Keratinocyte (primary cell): Measurements from ENCODE around the gene ADAM30. TPM values are rescaled to one million over a fixed set of nuclear protein-coding genes. Genes with fewer than 3 reads are reported as not detected.

Source experiments
- DNase-seq: peaks from one replicate; pipeline ENCODE4 v3.0.0-alpha.2; 2011; ENCODE audit warnings: low read depth, missing footprints, low spot score
- FAIRE-seq: peaks from 2 replicates; lab custom pipeline; 2011; peaks lifted over from hg19 to GRCh38; lab: Jason Lieb, UNC
- H2AFZ ChIP-seq: 2 replicates; pipeline ENCODE4 v1.6.0; 2012; ENCODE audit warnings: low read length, control low read depth, inconsistent platforms; ENCODE audit not compliant: control insufficient read depth
- H3K27ac ChIP-seq: 2 replicates; pipeline ENCODE4 v1.5.1; 2011; ENCODE audit warnings: low read length; ENCODE audit not compliant: control insufficient read depth, insufficient read depth
- H3K27me3 ChIP-seq: 3 replicates; pipeline ENCODE4 v1.6.0; 2011; ENCODE audit warnings: low read length; ENCODE audit not compliant: control insufficient read depth, insufficient read depth; ENCODE audit errors: extremely low read depth
- H3K36me3 ChIP-seq, 2 experiments: 2 replicates in 1 of 2; 3 replicates in 1 of 2; pipeline ENCODE4 v1.5.1; 2011; ENCODE audit warnings: low read length in 2 of 2, mild to moderate bottlenecking in 1 of 2; ENCODE audit not compliant: control insufficient read depth in 2 of 2, insufficient read depth in 2 of 2; ENCODE audit errors: extremely low read depth in 1 of 2
- H3K4me1 ChIP-seq: 3 replicates; pipeline ENCODE4 v1.5.1; 2011; ENCODE audit warnings: low read length; ENCODE audit not compliant: control insufficient read depth, insufficient read depth; ENCODE audit errors: extremely low read depth
- H3K4me2 ChIP-seq: 3 replicates; pipeline ENCODE4 v1.6.0; 2011; ENCODE audit warnings: low read depth, low read length; ENCODE audit not compliant: control insufficient read depth, insufficient read depth; ENCODE audit errors: extremely low read depth
- H3K4me3 ChIP-seq, 3 experiments: fragments of 200-600 bp in 1 of 3; sonication (generic) in 1 of 3; 2 replicates in 2 of 3; 3 replicates in 1 of 3; pipeline ENCODE4 v1.5.1; 2011 to 2016; ENCODE audit warnings: low read length in 3 of 3, mild to moderate bottlenecking in 3 of 3, control low read depth in 2 of 3, inconsistent platforms in 1 of 3, low read depth in 1 of 3, mixed read lengths in 1 of 3, mixed run types in 1 of 3, moderate library complexity in 1 of 3; ENCODE audit not compliant: control insufficient read depth in 2 of 3, insufficient read depth in 2 of 3; ENCODE audit errors: extremely low read depth in 1 of 3
- H3K79me2 ChIP-seq: 2 replicates; pipeline ENCODE4 v1.6.0; 2012; ENCODE audit warnings: low read length; ENCODE audit not compliant: control insufficient read depth, insufficient read depth
- H3K9ac ChIP-seq: 3 replicates; pipeline ENCODE4 v1.6.0; 2011; ENCODE audit warnings: low read length; ENCODE audit not compliant: control insufficient read depth, insufficient read depth; ENCODE audit errors: extremely low read depth
- H3K9me1 ChIP-seq: 3 replicates; pipeline ENCODE4 v1.6.0; 2011; ENCODE audit warnings: low read length; ENCODE audit not compliant: control insufficient read depth, insufficient read depth; ENCODE audit errors: extremely low read depth
- H3K9me3 ChIP-seq: 2 replicates; pipeline ENCODE4 v1.5.1; 2012; ENCODE audit warnings: low read depth, low read length; ENCODE audit not compliant: control insufficient read depth
- H4K20me1 ChIP-seq: 3 replicates; pipeline ENCODE4 v1.6.0; 2011; ENCODE audit warnings: low read length; ENCODE audit not compliant: control insufficient read depth, insufficient read depth; ENCODE audit errors: extremely low read depth
- EZH2 ChIP-seq: IDR thresholded peaks from one replicate; pipeline ENCODE4 v1.6.1; 2012; ENCODE audit warnings: inconsistent platforms, mild to moderate bottlenecking, low read length, moderate library complexity
- dilution Hi-C: fragments of 300-500 bp; cut with MboI; formaldehyde crosslinking; loops from one replicate; pipeline ENCODE4 v1.7.0; 2020; ENCODE audit warnings: low sequenced_read_pairs; ENCODE audit not compliant: extremely low pct_ligation_motif_present
- polyA plus RNA-seq, 5 experiments: library from polyadenylated mRNA; depleted of rRNA in 3 of 5; stranded (reverse) in 3 of 5; stranded (forward) in 1 of 5; unstranded in 1 of 5; fragments of >200 nt; gene quantifications; 1 replicate in 1 of 5; 2 replicates in 3 of 5; 3 replicates in 1 of 5; pipeline versions ENCODE4 v1.2.1 to v1.2.3, GENCODE V29; 2011 to 2012; ENCODE audit warnings: missing spikeins in 2 of 5, low read depth in 1 of 5, low replicate concordance in 1 of 5
- TF ChIP-seq, protein P1 (sequence below), 3 experiments: IDR thresholded peaks in 1 of 3; conservative IDR thresholded peaks in 1 of 3; optimal IDR thresholded peaks in 1 of 3; 2 replicates in 2 of 3; 3 replicates in 1 of 3; pipeline versions ENCODE3 to v1.5.1; 2011; ENCODE audit warnings: low read length in 3 of 3, mild to moderate bottlenecking in 3 of 3, moderate library complexity in 2 of 3, control low read depth in 1 of 3, inconsistent platforms in 1 of 3; ENCODE audit not compliant: insufficient read depth in 2 of 3; ENCODE audit errors: extremely low read depth in 1 of 3

ADAM30 gene
- polyA plus RNA-seq, 1 donor (not counting 4 experiments of a cell fraction or from before 2014, with no cell fraction given), result not detected

- peaks cover 25 to 26% of the 10 kb centered on the region in 2 experiments for H3K36me3 ChIP-seq
- H3K4me2 ChIP-seq, result no peak overlapping the region
- no peaks in the 10 kb centered on the region for H3K27me3 ChIP-seq
- H3K27ac ChIP-seq, result no peak overlapping the region
- no peaks in the 10 kb centered on the region for H3K9me1 ChIP-seq
- H3K79me2 ChIP-seq, result no peaks in the 10 kb centered on the region
- H4K20me1 ChIP-seq, result no peaks in the 10 kb centered on the region
- no peak overlapping the region for H3K9ac ChIP-seq
- DNase-seq (no peak), FAIRE-seq (no peak)
- dilution Hi-C loops, result no loop called here
- H2AFZ ChIP-seq, result no peak overlapping the region
- TF ChIP-seq EZH2, result no peak
- TF ChIP-seq, protein P1, sequence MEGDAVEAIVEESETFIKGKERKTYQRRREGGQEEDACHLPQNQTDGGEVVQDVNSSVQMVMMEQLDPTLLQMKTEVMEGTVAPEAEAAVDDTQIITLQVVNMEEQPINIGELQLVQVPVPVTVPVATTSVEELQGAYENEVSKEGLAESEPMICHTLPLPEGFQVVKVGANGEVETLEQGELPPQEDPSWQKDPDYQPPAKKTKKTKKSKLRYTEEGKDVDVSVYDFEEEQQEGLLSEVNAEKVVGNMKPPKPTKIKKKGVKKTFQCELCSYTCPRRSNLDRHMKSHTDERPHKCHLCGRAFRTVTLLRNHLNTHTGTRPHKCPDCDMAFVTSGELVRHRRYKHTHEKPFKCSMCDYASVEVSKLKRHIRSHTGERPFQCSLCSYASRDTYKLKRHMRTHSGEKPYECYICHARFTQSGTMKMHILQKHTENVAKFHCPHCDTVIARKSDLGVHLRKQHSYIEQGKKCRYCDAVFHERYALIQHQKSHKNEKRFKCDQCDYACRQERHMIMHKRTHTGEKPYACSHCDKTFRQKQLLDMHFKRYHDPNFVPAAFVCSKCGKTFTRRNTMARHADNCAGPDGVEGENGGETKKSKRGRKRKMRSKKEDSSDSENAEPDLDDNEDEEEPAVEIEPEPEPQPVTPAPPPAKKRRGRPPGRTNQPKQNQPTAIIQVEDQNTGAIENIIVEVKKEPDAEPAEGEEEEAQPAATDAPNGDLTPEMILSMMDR (optimal IDR thresholded peaks at IDR 0.05 in 1 of 3, IDR thresholded peaks at IDR 0.05 in 1 of 3, conservative IDR thresholded peaks at IDR 0.05 in 1 of 3; ENCODE audit: extremely low read depth in 1 of 3, insufficient read depth in 2 of 3, low read length in 3 of 3), result no peak
- H3K4me3 ChIP-seq, result no peak overlapping the region
- H3K4me1 ChIP-seq, result no peaks in the 10 kb centered on the region
- no peaks in the 10 kb centered on the region for H3K9me3 ChIP-seq
Measured at GRCh38 chr1:119937198-119937597, 40.9 kb upstream of the ADAM30 start.

GRCh38 chr1:119935915-119936314 is 39.6 kb upstream of the ADAM30 start:
- FAIRE-seq, result no peak

More at GRCh38 chr1:119935915-119936314, 39.6 kb upstream of the ADAM30 start:
- dilution Hi-C loops, result no loop called here
- no peak overlapping the region for H3K9ac ChIP-seq
- no peaks in the 10 kb centered on the region for H3K9me3 ChIP-seq
- no peak for TF ChIP-seq EZH2
- TF ChIP-seq, protein P1 (optimal IDR thresholded peaks at IDR 0.05 in 1 of 3, IDR thresholded peaks at IDR 0.05 in 1 of 3, conservative IDR thresholded peaks at IDR 0.05 in 1 of 3; ENCODE audit: extremely low read depth in 1 of 3, insufficient read depth in 2 of 3, low read length in 3 of 3), result no peak
- no peaks in the 10 kb centered on the region for H3K9me1 ChIP-seq
- no peak overlapping the region for H3K4me3 ChIP-seq
- H4K20me1 ChIP-seq, result no peaks in the 10 kb centered on the region
- H3K36me3 ChIP-seq, result peaks cover 24 to 26% of the 10 kb centered on the region in 2 experiments
- no peak overlapping the region for H3K27ac ChIP-seq
- DNase-seq, result no peak
- no peaks in the 10 kb centered on the region for H3K79me2 ChIP-seq
- H2AFZ ChIP-seq, result no peak overlapping the region
- no peaks in the 10 kb centered on the region for H3K27me3 ChIP-seq
- H3K4me1 ChIP-seq, result no peaks in the 10 kb centered on the region
- H3K4me2 ChIP-seq, result no peak overlapping the region
